ENCODE data around the gene FDX1.

The FDX1 gene

DNA sequence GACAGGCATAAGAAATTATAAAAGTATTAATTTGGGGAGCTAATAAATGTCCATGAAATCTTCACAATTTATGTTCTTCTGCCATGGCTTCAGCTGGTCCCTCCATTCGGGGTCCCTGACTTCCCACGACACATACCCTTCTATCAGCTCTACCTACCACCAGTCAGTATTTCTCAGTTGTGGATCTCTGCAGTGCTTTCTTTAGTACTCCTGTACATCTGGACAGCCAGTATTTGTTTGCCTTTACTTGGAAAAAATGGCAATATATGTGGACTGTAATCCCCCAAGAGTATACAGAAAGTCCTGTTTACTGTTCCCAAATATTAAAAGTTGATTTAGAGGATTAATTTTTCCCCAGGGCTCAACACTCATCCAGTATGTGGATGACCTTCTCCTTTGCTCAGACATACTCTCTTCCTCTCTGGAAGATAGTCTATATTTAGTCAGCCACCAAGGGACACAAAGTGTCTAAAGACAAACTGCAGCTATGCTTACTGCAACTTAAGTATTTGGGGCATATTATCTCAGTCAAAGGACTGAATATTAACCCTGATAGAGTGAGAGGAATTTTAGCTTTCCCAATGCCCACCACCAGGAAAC, 7.3 kb upstream of the FDX1 start:
- TF ChIP-seq TAF1 (IDR thresholded peaks at IDR 0.05; ENCODE audit: borderline replicate concordance, low read depth, low read length) (no peak), POLR2A (IDR thresholded peaks at IDR 0.05; ENCODE audit: low read depth, low read length) (no peak), POLR2AphosphoS5 (IDR thresholded peaks at IDR 0.05; ENCODE audit: low read depth, low read length) (no peak)
- FAIRE-seq (no peak), DNase-seq (ENCODE audit: insufficient read length) (no peak)

DNA sequence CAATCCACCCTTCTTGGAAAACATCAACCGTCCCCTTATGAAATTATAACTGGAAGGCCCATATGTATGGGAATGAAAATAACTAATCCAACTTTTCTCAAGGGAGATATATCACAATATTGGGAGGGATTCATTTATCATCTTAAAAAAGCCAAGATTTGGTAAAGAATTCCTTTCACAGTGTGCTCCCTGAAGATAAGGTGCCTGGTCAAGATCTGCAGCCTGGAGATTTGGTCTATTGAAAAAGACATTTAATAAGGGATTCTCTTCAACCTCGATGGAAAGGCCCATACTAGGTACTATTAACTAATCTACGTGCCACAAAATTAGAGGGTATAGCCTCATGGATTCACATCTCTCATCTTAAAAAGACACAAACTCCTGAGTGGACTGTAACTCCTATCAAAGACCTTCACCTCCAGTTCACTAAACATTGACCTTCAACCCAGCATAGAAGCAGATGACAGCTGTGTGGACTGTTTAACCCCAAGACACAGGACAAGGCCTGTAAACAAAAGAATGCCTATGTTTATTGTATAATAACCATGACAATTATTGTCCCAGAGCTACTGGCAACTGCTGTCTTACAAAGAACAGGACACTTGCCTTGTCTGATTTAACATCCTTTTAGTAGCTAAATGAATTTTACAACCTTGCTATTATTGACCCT, 4.8 kb upstream of the FDX1 start:
- DNase-seq (ENCODE audit: insufficient read length) (no peak), FAIRE-seq (no peak)
- no peak for TF ChIP-seq POLR2AphosphoS5 (IDR thresholded peaks at IDR 0.05; ENCODE audit: low read depth, low read length)
- no peak for TF ChIP-seq POLR2A (IDR thresholded peaks at IDR 0.05; ENCODE audit: low read depth, low read length)
- TF ChIP-seq TAF1 (IDR thresholded peaks at IDR 0.05; ENCODE audit: borderline replicate concordance, low read depth, low read length) = no peak

DNA sequence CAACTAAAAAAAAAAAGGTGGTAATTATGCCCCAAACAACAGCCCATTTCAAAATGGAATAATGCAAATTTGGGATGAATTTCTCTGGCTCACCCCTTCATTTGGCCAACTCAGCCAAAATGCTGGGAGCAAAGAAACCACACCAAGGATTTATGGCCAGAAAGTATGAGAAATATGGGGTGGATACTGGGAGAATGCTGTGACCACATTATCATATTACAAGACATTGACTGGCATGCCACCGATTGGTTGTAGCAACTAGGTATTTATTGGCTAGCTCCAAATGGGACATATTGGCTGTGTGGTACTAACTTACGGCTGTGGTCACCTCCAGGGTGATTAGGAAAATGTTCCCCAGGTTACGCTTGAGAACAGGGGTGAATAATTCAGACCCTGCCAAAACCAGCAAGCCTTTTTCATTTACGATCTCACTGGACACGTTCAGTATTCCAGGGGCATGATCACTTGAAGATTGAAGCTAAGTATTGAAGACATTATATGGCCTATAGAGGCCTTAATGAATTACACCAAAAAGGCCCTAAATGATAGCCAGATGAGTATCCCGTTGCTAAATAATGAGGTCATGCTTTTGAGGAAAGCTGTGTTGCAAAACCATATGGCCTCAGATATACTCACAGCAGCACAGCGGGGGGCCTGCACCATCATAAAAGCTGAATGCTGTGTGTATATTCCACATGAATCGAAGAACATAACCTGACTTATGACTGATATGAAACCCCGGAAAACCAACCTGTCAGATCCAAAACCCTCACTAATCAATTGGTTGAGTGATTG, 3.8 kb upstream of the FDX1 start:
- FAIRE-seq (no peak), DNase-seq (ENCODE audit: insufficient read length) (no peak)

DNA sequence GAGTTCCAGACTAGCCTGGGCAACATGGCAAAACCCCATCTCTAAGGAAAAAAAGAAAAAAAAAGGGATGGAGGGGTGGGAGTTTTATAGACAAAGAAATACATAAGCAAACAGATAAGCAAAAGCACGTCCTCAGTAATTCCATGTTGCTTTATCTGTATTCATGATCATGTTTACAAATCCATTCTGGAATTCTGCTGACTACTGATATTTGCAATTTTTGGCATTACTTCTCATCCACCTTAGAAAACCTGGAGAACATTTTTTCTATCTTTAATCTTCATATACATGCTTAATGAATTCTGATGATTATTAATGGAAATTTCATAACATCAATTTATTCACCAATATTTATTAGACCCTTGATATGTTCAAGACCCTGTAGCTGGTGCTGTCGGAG, 1.7 kb upstream of the FDX1 start:
- TF ChIP-seq TAF1 (IDR thresholded peaks at IDR 0.05; ENCODE audit: borderline replicate concordance, low read depth, low read length) (no peak), POLR2AphosphoS5 (IDR thresholded peaks at IDR 0.05; ENCODE audit: low read depth, low read length) (no peak), POLR2A (IDR thresholded peaks at IDR 0.05; ENCODE audit: low read depth, low read length) (no peak)
- DNase-seq (ENCODE audit: insufficient read length) = no peak
- FAIRE-seq = no peak

More for the DNA sequence above, 3.8 kb upstream of the FDX1 start:
- TF ChIP-seq POLR2AphosphoS5 (IDR thresholded peaks at IDR 0.05; ENCODE audit: low read depth, low read length) (no peak), TAF1 (IDR thresholded peaks at IDR 0.05; ENCODE audit: borderline replicate concordance, low read depth, low read length) (no peak), POLR2A (IDR thresholded peaks at IDR 0.05; ENCODE audit: low read depth, low read length) (no peak)

DNA sequence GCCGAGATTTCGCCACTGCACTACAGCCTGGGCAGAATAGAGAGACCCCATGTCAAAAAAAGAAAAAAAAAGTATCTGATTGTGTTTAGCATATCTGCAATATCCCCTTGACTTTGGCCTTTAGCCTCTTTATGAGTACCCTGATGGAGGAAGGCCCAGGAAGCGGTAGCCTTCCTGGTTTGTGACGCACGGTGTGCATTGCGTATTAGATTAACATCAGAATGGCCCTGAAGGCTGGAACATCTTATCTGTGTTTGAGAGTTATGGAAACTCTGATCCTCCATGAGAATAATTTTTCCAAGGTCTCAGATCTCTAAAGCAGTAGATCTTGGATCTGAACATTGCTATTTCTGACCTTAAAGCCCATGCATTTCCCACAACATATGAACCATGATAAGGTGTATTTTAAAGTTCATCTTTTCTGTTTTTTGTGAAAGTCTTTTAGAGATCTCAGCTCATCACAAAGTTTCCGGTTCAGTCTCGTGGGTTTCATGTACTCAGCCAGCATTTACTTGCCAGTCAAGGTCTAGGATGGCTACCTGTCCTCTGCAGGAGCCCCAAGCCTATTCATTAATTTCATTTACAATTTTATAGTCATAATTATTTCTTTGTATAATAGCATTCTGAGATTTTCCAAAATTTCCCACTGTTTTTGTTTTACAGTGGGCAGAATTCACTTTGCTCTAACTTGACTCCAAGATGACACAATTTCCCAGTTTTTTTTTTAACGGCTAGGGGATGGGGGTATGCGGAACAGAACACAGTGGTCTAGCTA, 605 bp upstream of the FDX1 start:
- FAIRE-seq (peak; percentile 73), DNase-seq (ENCODE audit: insufficient read length) (no peak)
- TF ChIP-seq POLR2AphosphoS5 (IDR thresholded peaks at IDR 0.05; ENCODE audit: low read depth, low read length) = no peak
- TF ChIP-seq TAF1 (IDR thresholded peaks at IDR 0.05; ENCODE audit: borderline replicate concordance, low read depth, low read length) = no peak
- no peak for TF ChIP-seq POLR2A (IDR thresholded peaks at IDR 0.05; ENCODE audit: low read depth, low read length)

DNA sequence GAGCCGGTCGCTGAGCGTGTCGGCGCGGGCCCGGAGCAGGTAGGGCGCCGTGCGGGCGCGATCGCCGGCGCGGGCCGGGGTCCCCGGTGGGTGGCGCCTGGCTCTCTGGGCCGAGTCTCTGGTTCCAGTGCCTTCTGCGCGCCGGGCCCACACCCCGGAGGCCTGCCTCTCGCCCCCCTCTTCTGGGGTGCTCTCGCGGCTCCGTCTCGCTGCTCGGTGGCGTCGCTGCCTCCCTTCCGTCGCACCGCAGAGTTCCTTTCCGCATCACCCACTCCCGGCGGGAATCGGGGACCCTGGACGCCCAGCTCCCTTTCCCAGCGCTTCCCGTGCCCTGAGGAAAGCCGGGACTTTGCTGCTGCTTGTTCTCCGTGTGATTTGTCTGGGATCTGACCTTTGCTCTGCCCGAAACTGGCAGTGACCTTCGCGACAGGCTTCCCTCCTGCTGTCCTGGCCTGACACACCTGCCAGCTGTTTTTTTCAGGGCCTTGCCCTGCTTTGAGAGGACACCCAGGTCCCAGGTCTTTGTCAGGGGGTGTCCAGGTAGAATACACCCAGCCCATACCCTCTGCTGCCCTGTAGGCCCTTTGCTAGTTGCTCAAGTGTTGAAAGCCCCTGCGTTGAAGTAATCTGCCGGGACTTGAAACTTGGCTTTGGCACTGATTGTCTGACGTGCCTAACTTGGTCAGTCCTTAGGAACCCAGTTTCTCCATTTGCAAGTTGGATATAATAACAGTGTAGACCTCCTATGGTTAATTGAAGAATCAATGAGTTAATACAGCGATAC, 711 bp downstream of the FDX1 start:
- FAIRE-seq = peak; percentile 87
- no peak for DNase-seq (ENCODE audit: insufficient read length)
- TF ChIP-seq TAF1 (IDR thresholded peaks at IDR 0.05; ENCODE audit: borderline replicate concordance, low read depth, low read length) (no peak), POLR2A (IDR thresholded peaks at IDR 0.05; ENCODE audit: low read depth, low read length) (0 out of 2 replicates have a peak, but pooled peaks have one; percentile 40)

DNA sequence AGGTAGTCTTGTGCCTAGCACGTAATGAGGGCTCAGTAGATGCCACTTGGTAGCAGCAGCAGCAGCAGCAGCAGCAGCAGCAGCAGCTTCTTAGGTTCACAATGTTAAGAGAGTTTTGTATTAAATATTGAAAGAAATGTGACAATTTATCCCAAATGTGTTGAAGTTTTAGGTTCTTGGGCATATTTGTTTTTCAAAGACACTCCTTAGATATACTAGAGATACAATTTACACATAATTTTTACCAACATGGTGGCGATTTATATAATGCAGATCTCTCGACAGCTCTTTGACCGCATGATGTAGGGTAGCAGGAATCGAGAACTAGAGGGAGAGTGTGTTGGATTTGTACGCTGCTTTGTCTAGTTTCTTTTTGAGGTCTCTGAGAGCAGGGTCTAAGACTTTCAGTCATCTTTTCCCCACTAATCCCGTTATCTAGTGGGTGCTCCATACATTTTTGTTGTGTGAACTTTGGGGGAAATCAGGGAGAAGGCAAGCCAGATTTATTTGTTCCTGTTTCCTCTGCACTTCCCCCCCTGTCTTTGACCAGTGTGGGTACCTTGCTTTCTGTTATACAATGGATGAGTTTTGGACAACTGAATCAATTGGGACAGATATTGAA, 1.4 kb downstream of the FDX1 start:
- peak; percentile 73 for FAIRE-seq
- TF ChIP-seq POLR2A (IDR thresholded peaks at IDR 0.05; ENCODE audit: low read depth, low read length) = no peak
- TF ChIP-seq TAF1 (IDR thresholded peaks at IDR 0.05; ENCODE audit: borderline replicate concordance, low read depth, low read length) = no peak
- no peak for TF ChIP-seq POLR2AphosphoS5 (IDR thresholded peaks at IDR 0.05; ENCODE audit: low read depth, low read length)
- no peak for DNase-seq (ENCODE audit: insufficient read length)

DNA sequence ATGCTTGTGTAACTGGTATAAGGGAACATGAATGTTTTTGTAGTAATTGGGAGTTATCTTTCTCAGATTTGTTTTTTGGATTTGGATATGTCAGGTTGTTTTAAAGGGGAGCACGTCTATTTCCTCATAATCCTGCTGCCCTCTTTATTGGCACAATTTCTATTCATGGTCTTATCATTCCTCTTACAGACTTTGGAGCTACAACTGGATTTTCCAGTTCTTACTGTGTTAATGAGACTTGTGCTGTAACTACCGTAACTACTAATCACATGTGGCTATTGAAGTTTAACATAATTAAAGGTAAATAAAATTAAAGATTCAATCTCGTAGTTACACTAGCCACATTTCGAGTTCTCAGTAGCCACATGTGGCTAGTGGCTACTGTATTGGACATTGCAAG, 1.9 kb downstream of the FDX1 start:
- TF ChIP-seq TAF1 (IDR thresholded peaks at IDR 0.05; ENCODE audit: borderline replicate concordance, low read depth, low read length) (no peak), POLR2A (IDR thresholded peaks at IDR 0.05; ENCODE audit: low read depth, low read length) (no peak), POLR2AphosphoS5 (IDR thresholded peaks at IDR 0.05; ENCODE audit: low read depth, low read length) (no peak)
- DNase-seq (ENCODE audit: insufficient read length) = no peak
- FAIRE-seq = peak; percentile 67

DNA sequence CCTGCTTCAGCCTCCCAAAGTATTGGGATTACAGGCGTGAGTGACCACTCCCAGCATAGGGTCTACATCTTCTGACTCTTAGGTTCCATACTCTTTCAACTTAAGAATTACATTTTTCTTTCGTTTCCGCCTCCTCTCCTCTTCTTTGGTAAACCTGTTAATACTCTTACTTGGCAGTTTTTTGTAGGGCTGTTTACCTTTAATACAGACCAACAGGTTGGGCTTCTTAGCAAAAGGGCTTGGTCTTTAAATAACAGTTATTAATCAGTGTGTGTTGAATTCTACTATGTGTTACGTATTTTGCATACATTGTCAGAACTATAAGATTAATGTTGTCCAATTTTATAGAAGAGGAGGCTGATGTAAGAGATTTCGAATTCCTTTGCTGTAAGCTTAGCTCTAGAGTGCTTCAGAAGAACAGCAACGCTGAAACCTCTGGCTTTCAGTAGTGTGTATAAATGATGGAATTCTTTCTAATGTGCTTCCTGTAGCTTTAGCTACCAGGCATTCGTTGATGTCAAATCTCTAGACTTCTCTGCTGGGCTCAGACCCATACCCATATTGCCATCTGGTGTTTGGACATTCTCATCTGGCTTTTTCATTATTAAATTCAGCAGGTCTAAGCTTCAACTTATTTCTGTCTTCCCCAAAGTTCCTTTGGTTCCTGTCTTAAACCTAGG, 3.1 kb downstream of the FDX1 start:
- FAIRE-seq (peak; percentile 83), DNase-seq (ENCODE audit: insufficient read length) (no peak)
- TF ChIP-seq POLR2AphosphoS5 (IDR thresholded peaks at IDR 0.05; ENCODE audit: low read depth, low read length) (no peak), POLR2A (IDR thresholded peaks at IDR 0.05; ENCODE audit: low read depth, low read length) (no peak), TAF1 (IDR thresholded peaks at IDR 0.05; ENCODE audit: borderline replicate concordance, low read depth, low read length) (no peak)

Measured in GM12892 (cell line).